Limb (tissue), 2 donors: ENCODE results near the gene ITM2B.
A peak's percentile ranks its signal among the peaks of the same experiment; 100 is the strongest.

ENCODE experiments used
- DNase-seq, 2 donors: peaks; one replicate each; pipeline ENCODE4 v3.0.0-alpha.2; 2016; ENCODE audit errors: extremely low spot score in 2 of 2

Gene ITM2B

DNA sequence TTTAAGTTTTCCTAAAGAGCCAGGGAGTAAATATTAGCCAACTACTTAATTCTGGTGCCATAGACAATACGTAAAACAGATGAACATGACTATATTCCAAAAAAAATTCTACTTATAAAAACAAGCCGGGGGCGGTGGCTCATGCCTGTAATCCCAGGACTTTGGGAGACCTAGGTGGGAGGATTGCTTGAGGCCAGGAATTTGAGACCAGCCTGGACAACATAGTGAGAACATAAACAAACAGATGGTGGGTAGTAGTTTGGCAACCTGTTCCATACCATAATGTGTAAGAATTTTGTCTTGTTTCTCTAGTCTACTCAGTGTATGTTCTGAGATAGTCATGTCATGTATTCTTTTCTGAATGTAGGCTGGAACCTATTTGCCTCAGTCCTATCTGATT is 25.4 kb downstream of the ITM2B start:
- no peak for DNase-seq

DNA sequence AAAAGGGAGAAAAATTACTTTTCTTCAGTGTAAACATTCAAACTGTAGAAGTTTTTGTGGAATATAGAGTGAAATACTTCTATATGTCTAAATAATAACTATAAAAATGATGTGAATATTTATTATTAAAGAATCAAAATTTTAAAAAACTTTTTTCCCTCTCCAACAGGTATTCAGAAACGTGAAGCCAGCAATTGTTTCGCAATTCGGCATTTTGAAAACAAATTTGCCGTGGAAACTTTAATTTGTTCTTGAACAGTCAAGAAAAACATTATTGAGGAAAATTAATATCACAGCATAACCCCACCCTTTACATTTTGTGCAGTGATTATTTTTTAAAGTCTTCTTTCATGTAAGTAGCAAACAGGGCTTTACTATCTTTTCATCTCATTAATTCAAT is 28.0 kb downstream of the ITM2B start:
- no peak for DNase-seq

DNA sequence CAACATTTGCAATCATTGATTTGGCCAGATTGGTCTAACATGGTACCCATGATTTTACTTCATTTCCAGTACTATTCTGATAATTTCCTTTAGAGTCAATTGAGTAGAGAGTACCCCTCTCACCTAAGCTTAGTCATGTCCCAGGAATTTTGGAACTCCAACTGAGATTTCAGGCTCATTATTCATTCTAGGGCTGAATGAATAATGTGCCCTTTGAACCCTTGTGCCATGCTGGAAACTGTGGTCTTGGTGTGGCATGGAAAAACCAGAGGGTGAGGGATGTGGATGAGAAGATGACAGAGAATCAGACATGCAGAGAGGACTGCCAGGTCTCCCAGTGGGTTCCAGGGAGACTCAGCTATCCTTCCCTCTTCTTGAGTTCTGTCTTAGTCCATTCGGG is 30.2 kb downstream of the ITM2B start:
- no peak for DNase-seq

DNA sequence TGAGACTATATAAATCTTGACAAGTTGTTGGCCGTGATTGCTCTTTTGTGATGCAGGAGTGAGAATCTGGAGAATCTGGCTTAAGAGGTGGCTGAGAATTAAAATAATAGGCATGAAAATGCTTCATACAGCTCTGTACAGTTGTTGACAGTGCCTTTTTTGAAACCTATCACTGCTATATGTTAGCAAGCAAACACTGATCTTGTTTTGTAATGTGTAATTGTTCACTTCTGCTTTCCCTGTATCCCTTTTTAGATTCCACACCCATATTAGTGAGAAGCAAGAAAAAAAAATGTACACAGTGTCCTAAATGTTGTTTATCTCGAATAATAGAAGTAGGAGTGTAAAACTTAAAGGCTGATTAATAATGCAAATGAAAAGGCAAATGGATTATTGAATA is 31.1 kb downstream of the ITM2B start:
- no peak for DNase-seq

GRCh38 chr13:48265217-48265815 is 32.3 kb downstream of the ITM2B start:
- no peak for DNase-seq

GRCh38 chr13:48266150-48266549 is 33.1 kb downstream of the ITM2B start:
- no peak for DNase-seq

GRCh38 chr13:48266701-48267639 is 34.0 kb downstream of the ITM2B start:
- no peak for DNase-seq

- no peak for DNase-seq
Measured at GRCh38 chr13:48268019-48268418, 35.0 kb downstream of the ITM2B start.

DNA sequence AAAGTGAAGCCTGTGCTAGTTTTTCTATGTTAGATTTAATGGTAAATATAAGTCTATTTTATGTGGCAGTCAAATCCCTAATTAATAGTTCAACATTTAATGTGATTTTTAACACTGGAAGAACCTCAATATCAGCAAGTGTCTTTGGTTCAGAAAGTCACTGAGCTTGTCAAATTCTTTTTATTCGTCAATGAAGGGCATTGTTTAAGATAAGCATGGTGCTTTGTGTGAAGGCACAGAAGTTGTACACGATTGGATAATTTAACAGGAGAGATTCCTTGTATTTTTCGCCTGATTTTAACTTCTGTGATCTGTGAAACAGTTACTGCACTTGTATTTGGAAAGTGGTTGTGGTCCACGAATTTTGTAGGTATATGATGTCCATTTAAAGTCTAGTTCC is 40.3 kb downstream of the ITM2B start:
- no peak for DNase-seq

- DNase-seq, result no peak
Measured at GRCh38 chr13:48275507-48275906, 42.5 kb downstream of the ITM2B start.

- no peak for DNase-seq
Measured at GRCh38 chr13:48278806-48279205, 45.8 kb downstream of the ITM2B start.

- no peak for DNase-seq
Measured at GRCh38 chr13:48281556-48281955, 48.5 kb downstream of the ITM2B start.

DNA sequence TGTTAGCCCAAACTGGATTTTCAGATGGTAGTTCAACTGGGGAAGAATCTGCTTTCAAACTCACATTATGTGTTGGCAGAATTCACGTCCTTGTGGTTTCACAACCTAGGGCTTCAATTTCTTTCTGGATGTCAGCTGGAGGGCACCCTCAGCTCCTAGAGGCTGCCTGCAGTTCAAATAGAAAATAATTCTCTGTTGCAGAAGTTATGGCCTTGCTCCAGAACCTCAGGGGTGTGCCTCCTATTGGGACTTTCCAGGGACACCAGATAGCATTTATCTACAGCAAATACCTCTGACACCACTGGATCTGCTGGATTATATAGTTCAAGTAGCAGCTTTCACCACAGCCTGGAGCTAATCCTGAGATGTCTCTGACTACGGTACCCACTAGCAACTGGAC is 58.7 kb downstream of the ITM2B start:
- no peak for DNase-seq

DNA sequence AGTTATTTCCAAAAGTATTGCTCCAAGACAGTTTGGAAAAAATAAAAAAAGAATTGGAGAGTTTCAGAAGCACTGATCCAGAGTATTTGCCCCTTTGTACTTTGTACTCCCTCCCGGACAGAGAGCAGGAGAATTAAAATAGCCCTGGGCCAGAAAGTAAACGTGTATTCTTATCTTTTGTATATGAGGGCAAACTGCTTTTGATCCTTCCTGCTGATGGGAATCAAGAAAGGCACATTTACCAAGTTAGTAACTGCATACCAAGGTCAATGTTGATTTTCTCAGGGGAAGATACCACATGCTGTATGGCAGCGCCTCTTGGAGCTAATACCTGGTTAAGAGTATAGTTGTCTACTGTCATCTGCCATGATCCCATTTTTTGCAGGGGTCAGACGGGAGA is 59.6 kb downstream of the ITM2B start:
- no peak for DNase-seq

- DNase-seq, result no peak
Measured at GRCh38 chr13:48294653-48295052, 61.6 kb downstream of the ITM2B start.

- no peak for DNase-seq
Measured at GRCh38 chr13:48295271-48295670, 62.3 kb downstream of the ITM2B start.

DNA sequence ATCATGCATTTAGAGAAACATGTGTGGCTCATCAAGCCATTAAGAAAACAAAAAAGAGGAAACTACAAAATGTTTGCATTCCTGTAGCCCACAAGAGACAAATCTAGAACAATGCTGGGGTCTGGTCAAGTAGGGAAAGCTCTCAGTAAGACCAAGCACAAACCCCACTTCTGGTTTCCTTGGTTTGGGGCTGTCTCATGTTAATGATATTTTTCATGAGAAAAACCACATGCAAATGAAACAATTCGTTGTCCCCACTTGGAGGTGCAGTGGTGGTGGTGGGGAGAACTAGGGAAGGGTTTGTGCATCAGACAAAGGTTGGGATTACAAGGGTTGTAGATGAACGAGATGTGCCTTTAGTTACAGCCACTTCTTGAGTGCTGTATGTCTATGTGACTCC is 63.5 kb downstream of the ITM2B start:
- no peak for DNase-seq

DNA sequence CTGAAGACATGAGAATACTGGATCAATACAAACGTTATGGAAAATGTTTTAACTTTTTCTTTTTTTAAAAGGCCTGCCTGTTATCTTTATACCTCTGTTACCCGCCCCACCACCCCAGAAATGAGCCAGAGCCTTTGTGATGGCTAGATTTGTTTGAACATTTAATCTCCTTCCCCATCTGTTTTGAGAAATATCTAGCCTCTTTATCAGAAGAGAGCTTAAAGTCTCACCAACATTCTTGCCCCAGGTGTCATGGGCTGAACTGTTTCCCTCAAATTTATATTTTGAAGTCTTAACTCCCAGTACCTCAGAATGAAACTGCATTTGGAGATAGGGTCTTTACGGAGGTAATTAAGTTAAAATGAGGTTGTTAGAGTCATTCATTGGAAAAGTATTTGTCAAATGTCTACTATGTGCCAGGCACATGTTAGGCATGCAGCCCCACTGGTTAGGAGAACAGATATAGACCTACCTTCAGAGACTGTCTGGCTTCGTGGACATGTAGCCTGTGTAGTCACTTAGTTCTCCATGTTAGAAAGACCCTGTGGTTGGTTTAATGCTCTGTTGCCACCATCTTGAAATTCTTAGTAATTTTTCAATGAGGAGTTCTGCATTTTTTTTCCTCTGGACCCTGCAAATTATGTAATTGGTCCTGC is 64.3 kb downstream of the ITM2B start:
- DNase-seq, result no peak

- no peak for DNase-seq
Measured at GRCh38 chr13:48299591-48299990, 66.6 kb downstream of the ITM2B start.

- DNase-seq, result peak in 1 of 2 donors; percentile 22
Measured at GRCh38 chr13:48302871-48303358, 69.9 kb downstream of the ITM2B start.

DNA sequence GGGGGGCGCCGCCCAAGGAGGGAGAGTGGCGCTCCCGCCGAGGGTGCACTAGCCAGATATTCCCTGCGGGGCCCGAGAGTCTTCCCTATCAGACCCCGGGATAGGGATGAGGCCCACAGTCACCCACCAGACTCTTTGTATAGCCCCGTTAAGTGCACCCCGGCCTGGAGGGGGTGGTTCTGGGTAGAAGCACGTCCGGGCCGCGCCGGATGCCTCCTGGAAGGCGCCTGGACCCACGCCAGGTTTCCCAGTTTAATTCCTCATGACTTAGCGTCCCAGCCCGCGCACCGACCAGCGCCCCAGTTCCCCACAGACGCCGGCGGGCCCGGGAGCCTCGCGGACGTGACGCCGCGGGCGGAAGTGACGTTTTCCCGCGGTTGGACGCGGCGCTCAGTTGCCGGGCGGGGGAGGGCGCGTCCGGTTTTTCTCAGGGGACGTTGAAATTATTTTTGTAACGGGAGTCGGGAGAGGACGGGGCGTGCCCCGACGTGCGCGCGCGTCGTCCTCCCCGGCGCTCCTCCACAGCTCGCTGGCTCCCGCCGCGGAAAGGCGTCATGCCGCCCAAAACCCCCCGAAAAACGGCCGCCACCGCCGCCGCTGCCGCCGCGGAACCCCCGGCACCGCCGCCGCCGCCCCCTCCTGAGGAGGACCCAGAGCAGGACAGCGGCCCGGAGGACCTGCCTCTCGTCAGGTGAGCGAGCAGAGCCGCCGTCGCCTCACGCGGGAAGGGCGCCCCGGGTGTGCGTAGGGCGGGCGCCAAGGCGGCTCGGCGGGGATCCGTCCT is 70.5 kb downstream of the ITM2B start, which contains the start of gene RB1:
TSS of gene RB1 (plus strand) at position 393 of the 784 bp plus-strand sequence. CDS start at position 555, 162 bp downstream.
- DNase-seq, result peak; percentile 88 to 94
